Right atrium auricular region (tissue), 2 donors: ENCODE results near the gene LRRC47. TPM values are rescaled to one million over a fixed set of nuclear protein-coding genes. Genes with fewer than 3 reads are reported as not detected.

ENCODE experiments used
- DNase-seq: peaks from one replicate; pipeline ENCODE4 v3.0.0-alpha.2; 2019; ENCODE audit warnings: low spot score
- H3K27ac ChIP-seq, 2 donors: fragments of 200-600 bp; sonication (generic); 1 replicate in 1 of 2; 2 replicates in 1 of 2; pipeline ENCODE4 v1.5.1; 2016 to 2019
- H3K27me3 ChIP-seq, 2 donors: fragments of 200-600 bp; sonication (generic); one replicate each; pipeline versions ENCODE4 v1.5.1 to v1.6.0; 2017 to 2019
- H3K36me3 ChIP-seq: fragments of 200-600 bp; sonication (generic); one replicate; pipeline ENCODE4 v1.5.1; 2016
- H3K4me1 ChIP-seq, 2 donors: fragments of 200-600 bp; sonication (generic); one replicate each; pipeline versions ENCODE4 v1.5.1 to v1.6.0; 2017 to 2019
- H3K4me3 ChIP-seq, 2 donors: fragments of 200-600 bp; sonication (generic); 1 replicate in 1 of 2; 2 replicates in 1 of 2; pipeline ENCODE4 v1.5.1; 2017 to 2019; ENCODE audit warnings: mild to moderate bottlenecking in 1 of 2, moderate library complexity in 1 of 2
- H3K9me3 ChIP-seq, 2 donors: fragments of 200-600 bp; sonication (generic); one replicate each; pipeline ENCODE4 v1.5.1; 2019
- CTCF ChIP-seq, 2 donors: fragments of 200-600 bp; sonication (generic); IDR thresholded peaks; one replicate each; pipeline ENCODE4 v1.5.1; 2019; ENCODE audit warnings: antibody characterized with exemption in 2 of 2
- total RNA-seq, 2 donors: library from RNA; depleted of rRNA; stranded (reverse); fragments of >200 nt; gene quantifications; one replicate each; pipeline ENCODE4 v1.1.0, GENCODE V29; 2016

Gene LRRC47
- total RNA-seq, 2 donors from 2014 or later = 31.7 to 33.6 TPM

GRCh38 chr1:3820316-3820715 is 24.0 kb upstream of the LRRC47 start:
- no peak for TF ChIP-seq CTCF (IDR thresholded peaks at IDR 0.05)
- no peak overlapping the region for H3K27ac ChIP-seq
- H3K9me3 ChIP-seq = no peaks in the 10 kb centered on the region
- no peaks in the 10 kb centered on the region for H3K4me1 ChIP-seq
- H3K4me3 ChIP-seq = no peak overlapping the region
- H3K27me3 ChIP-seq = no peaks in the 10 kb centered on the region
- peaks cover 51% of the 10 kb centered on the region for H3K36me3 ChIP-seq
- DNase-seq = no peak

GRCh38 chr1:3819771-3820200 is 23.5 kb upstream of the LRRC47 start:
- Histone ChIP-seq H3K4me3 (no peak overlapping the region), H3K4me1 (no peaks in the 10 kb centered on the region), H3K36me3 (peaks cover 52% of the 10 kb centered on the region), H3K27me3 (no peaks in the 10 kb centered on the region), H3K27ac (no peak overlapping the region), H3K9me3 (no peaks in the 10 kb centered on the region)
- no peak for DNase-seq
- no peak for TF ChIP-seq CTCF (IDR thresholded peaks at IDR 0.05)

- no peak overlapping the region for H3K4me3 ChIP-seq
- H3K27me3 ChIP-seq = no peaks in the 10 kb centered on the region
- peaks cover 48% of the 10 kb centered on the region for H3K36me3 ChIP-seq
- no peak for DNase-seq
- no peaks in the 10 kb centered on the region for H3K4me1 ChIP-seq
- TF ChIP-seq CTCF (IDR thresholded peaks at IDR 0.05) = no peak
- H3K27ac ChIP-seq = no peak overlapping the region
- H3K9me3 ChIP-seq = no peaks in the 10 kb centered on the region
Observed at GRCh38 chr1:3817821-3818597, 21.7 kb upstream of the LRRC47 start.

GRCh38 chr1:3817138-3817740 is 20.9 kb upstream of the LRRC47 start:
- Histone ChIP-seq H3K4me3 (no peak overlapping the region), H3K27ac (no peak overlapping the region), H3K4me1 (no peaks in the 10 kb centered on the region), H3K9me3 (no peaks in the 10 kb centered on the region), H3K36me3 (peaks cover 40% of the 10 kb centered on the region), H3K27me3 (no peaks in the 10 kb centered on the region)
- no peak for DNase-seq
- TF ChIP-seq CTCF (IDR thresholded peaks at IDR 0.05) = no peak

- no peak for TF ChIP-seq CTCF (IDR thresholded peaks at IDR 0.05)
- no peak for DNase-seq
- Histone ChIP-seq H3K4me1 (no peaks in the 10 kb centered on the region), H3K36me3 (peaks cover 33% of the 10 kb centered on the region), H3K9me3 (no peaks in the 10 kb centered on the region), H3K27me3 (no peaks in the 10 kb centered on the region), H3K27ac (no peak overlapping the region), H3K4me3 (no peak overlapping the region)
Observed at GRCh38 chr1:3816331-3817137, 20.2 kb upstream of the LRRC47 start.
